GM18499 (cell line): ENCODE data around the gene SEMA6B.

Source experiments
- ATAC-seq: cut with Tn5 transposase; IDR thresholded peaks from one replicate; pipeline ENCODE4 v1.9.1; 2021; ENCODE audit warnings: moderate number of reproducible peaks; ENCODE audit not compliant: insufficient read depth, unreplicated experiment

Gene SEMA6B

GRCh38 chr19:4513248-4513647, 46.2 kb downstream of the SEMA6B start:
- no peak for ATAC-seq

- ATAC-seq, result no peak
Observed at GRCh38 chr19:4512070-4512469, 47.4 kb downstream of the SEMA6B start.

GRCh38 chr19:4511300-4512054, 48.0 kb downstream of the SEMA6B start:
- ATAC-seq, result no peak

- ATAC-seq, result no peak
Observed at GRCh38 chr19:4510435-4511255, 48.8 kb downstream of the SEMA6B start.

GRCh38 chr19:4508698-4509097, 50.8 kb downstream of the SEMA6B start:
- ATAC-seq, result no peak

GRCh38 chr19:4507804-4508203, 51.7 kb downstream of the SEMA6B start:
- ATAC-seq, result no peak

- ATAC-seq, result no peak
Observed at GRCh38 chr19:4507150-4507452, 52.4 kb downstream of the SEMA6B start.

- no peak for ATAC-seq
Observed at GRCh38 chr19:4506449-4507149, 52.9 kb downstream of the SEMA6B start.

GRCh38 chr19:4505570-4506448, 53.7 kb downstream of the SEMA6B start:
- no peak for ATAC-seq

GRCh38 chr19:4504891-4505569, 54.5 kb downstream of the SEMA6B start:
- ATAC-seq, result no peak

GRCh38 chr19:4504297-4504701, 55.2 kb downstream of the SEMA6B start:
- no peak for ATAC-seq

GRCh38 chr19:4503825-4504170, 55.7 kb downstream of the SEMA6B start:
- ATAC-seq, result no peak

- no peak for ATAC-seq
Observed at GRCh38 chr19:4503132-4503824, 56.2 kb downstream of the SEMA6B start.

- no peak for ATAC-seq
Observed at GRCh38 chr19:4502282-4503131, 57.0 kb downstream of the SEMA6B start.

GRCh38 chr19:4501691-4502090, 57.8 kb downstream of the SEMA6B start:
- ATAC-seq, result no peak

GRCh38 chr19:4500841-4501591, 58.5 kb downstream of the SEMA6B start:
- no peak for ATAC-seq

- ATAC-seq, result no peak
Observed at GRCh38 chr19:4499855-4500254, 59.6 kb downstream of the SEMA6B start.

- ATAC-seq, result no peak
Observed at GRCh38 chr19:4499318-4499717, 60.2 kb downstream of the SEMA6B start.
